ENCODE measurements around the gene CDK6.

DNA sequence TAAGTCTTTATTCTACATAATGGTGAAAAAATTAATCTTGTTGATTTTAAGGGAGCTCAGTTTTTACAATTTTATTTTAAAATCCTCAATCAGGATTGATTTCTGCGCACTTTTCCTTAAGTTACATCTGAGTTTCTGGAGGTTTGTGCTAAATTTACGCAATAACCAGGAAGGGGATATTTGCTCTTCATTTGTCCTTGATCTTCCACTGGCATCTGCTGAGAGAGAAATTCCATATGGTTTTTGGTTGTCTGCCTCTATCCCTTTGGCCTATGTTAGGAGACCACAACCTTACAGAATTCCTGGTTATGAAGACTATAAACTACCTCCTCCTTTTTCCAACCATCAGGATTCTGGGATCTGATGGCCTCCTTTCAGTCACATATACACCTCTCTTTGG is 20.1 kb upstream of the CDK6 start:
- TF ChIP-seq EZH2 (IDR thresholded peaks at IDR 0.05; ENCODE audit: insufficient read depth, poor library complexity, severe bottlenecking), result no peak
- TF ChIP-seq EZH2phosphoT487 (IDR thresholded peaks at IDR 0.05; ENCODE audit: insufficient read depth, low read depth), result no peak

Data from GM23248 (cell line).